ENCODE results near the gene ACADM.
A peak's percentile ranks its signal among the peaks of the same experiment; 100 is the strongest.
"Not testable (repeated sequence)": the region's sequence is repeated elsewhere in the genome, so short reads cannot be mapped to it uniquely, and the experiment has no call there.

ACADM gene

GRCh38 chr1:75770761-75771160, 46.3 kb downstream of the ACADM start:
- Histone ChIP-seq H2BK15ac (ENCODE audit: low read length) (no peak overlapping the region), H4K8ac (ENCODE audit: low read depth, low read length) (no peak overlapping the region), H3K79me1 (ENCODE audit: low read depth, low read length) (no peaks in the 10 kb centered on the region), H2AK5ac (ENCODE audit: low read depth, low read length) (no peak overlapping the region), H3K14ac (ENCODE audit: low read length) (no peak overlapping the region), H3K4me3 (ENCODE audit: low read length in 2 of 2) (no peak overlapping the region), H3K9me3 (replicated peaks in 1 of 2; ENCODE audit: control insufficient read depth in 2 of 2, insufficient read depth in 1 of 2, low read depth in 1 of 2, low read length in 2 of 2) (no peaks in the 10 kb centered on the region), H3K4me1 (ENCODE audit: control insufficient read depth in 2 of 2, insufficient read depth in 1 of 2, low read depth in 1 of 2, low read length in 2 of 2) (no peaks in the 10 kb centered on the region), H3K4me2 (ENCODE audit: insufficient read depth, low read length, poor library complexity, severe bottlenecking) (no peak overlapping the region), H3K18ac (ENCODE audit: low read length) (no peak overlapping the region), H3K36me3 (replicated peaks in 1 of 2; ENCODE audit: control insufficient read depth in 2 of 2, insufficient read depth in 2 of 2, low read length in 2 of 2) (no peaks in the 10 kb centered on the region), H3K27ac (replicated peaks; ENCODE audit: low read length) (no peak overlapping the region), H4K91ac (ENCODE audit: low read depth, low read length, poor library complexity) (no peak overlapping the region), H3K4ac (ENCODE audit: low read length) (no peak overlapping the region), H3K9ac (ENCODE audit: low read depth, low read length, poor library complexity) (no peak overlapping the region), H2AFZ (ENCODE audit: low read length) (no peak overlapping the region), H2BK120ac (ENCODE audit: low read depth, low read length) (no peak overlapping the region), H3K27me3 (ENCODE audit: control insufficient read depth in 3 of 3, insufficient read depth in 3 of 3, low read depth in 1 of 3, low read length in 3 of 3) (no peaks in the 10 kb centered on the region), H2BK5ac (ENCODE audit: low read length) (no peak overlapping the region), H2BK12ac (ENCODE audit: low read length) (no peak overlapping the region), H3K23ac (ENCODE audit: low read depth, low read length, poor library complexity) (no peak overlapping the region)
- DNase-seq (ENCODE audit: low spot score): no peak
- WGBS, 2 donors (ENCODE audit: extremely low coverage in 2 of 2, insufficient read length in 2 of 2, insufficient replicate concordance in 1 of 2): no CpG with 5 or more reads among the region's 1 CpG

DNA sequence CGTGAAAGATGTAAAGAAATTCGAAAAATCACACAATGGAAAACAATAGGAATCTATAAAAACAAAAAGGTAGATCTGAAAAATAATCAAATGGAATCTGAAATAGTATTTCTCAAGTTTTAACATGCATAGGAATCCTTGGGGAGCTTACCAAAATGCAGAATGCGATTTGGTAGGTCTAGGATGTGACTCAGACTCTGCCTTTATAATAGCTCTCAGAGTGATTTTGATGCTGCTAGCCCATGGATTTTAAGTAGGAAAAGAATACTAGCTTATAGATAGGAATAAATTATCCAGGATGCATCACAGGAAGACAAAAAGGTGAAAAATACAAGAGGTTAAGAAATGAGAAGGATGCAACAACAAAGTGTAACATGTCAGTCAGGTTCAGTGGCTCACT, 47.5 kb downstream of the ACADM start:
- Histone ChIP-seq H3K36me3 (replicated peaks in 1 of 2; ENCODE audit: control insufficient read depth in 2 of 2, insufficient read depth in 2 of 2, low read length in 2 of 2) (no peaks in the 10 kb centered on the region), H3K18ac (ENCODE audit: low read length) (no peak overlapping the region), H4K91ac (ENCODE audit: low read depth, low read length, poor library complexity) (no peak overlapping the region), H3K9ac (ENCODE audit: low read depth, low read length, poor library complexity) (no peak overlapping the region), H3K79me1 (ENCODE audit: low read depth, low read length) (no peaks in the 10 kb centered on the region), H3K9me3 (replicated peaks in 1 of 2; ENCODE audit: control insufficient read depth in 2 of 2, insufficient read depth in 1 of 2, low read depth in 1 of 2, low read length in 2 of 2) (peaks cover 0 to 5% of the 10 kb centered on the region in 2 donors), H3K4me3 (ENCODE audit: low read length in 2 of 2) (no peak overlapping the region), H3K14ac (ENCODE audit: low read length) (no peak overlapping the region), H3K4me2 (ENCODE audit: insufficient read depth, low read length, poor library complexity, severe bottlenecking) (no peak overlapping the region), H3K4ac (ENCODE audit: low read length) (no peak overlapping the region), H3K27ac (replicated peaks; ENCODE audit: low read length) (no peak overlapping the region), H3K23ac (ENCODE audit: low read depth, low read length, poor library complexity) (no peak overlapping the region), H2BK120ac (ENCODE audit: low read depth, low read length) (no peak overlapping the region), H3K4me1 (ENCODE audit: control insufficient read depth in 2 of 2, insufficient read depth in 1 of 2, low read depth in 1 of 2, low read length in 2 of 2) (no peaks in the 10 kb centered on the region), H2BK12ac (ENCODE audit: low read length) (no peak overlapping the region), H2BK15ac (ENCODE audit: low read length) (no peak overlapping the region), H4K8ac (ENCODE audit: low read depth, low read length) (no peak overlapping the region), H2BK5ac (ENCODE audit: low read length) (no peak overlapping the region), H3K27me3 (ENCODE audit: control insufficient read depth in 3 of 3, insufficient read depth in 3 of 3, low read depth in 1 of 3, low read length in 3 of 3) (no peaks in the 10 kb centered on the region), H2AK5ac (ENCODE audit: low read depth, low read length) (no peak overlapping the region), H2AFZ (ENCODE audit: low read length) (no peak overlapping the region)
- no CpG with 5 or more reads among the region's 3 CpGs for WGBS, 2 donors (ENCODE audit: extremely low coverage in 2 of 2, insufficient read length in 2 of 2, insufficient replicate concordance in 1 of 2)
- DNase-seq (ENCODE audit: low spot score): no peak

DNA sequence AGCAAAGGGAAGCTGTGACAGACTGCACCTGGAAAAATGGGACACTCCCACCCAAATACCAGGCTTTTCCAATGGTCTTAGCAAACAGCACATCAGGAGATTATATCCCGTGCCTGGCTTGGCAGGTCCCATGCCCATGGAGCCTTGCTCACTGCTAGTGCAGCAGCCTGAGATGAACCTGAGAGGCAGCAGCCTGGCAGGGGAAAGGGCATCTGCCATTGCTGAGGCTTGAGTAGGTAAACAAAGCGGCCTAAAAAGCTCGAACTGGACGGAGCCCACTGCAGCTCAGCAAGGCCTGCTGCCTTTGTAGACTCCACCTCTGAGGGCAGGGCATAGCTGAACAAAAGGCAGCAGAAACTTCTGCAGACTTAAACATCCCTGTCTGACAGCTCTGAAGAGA, 53.3 kb downstream of the ACADM start:
- not testable (repeated sequence) for DNase-seq (ENCODE audit: low spot score); H3K23ac ChIP-seq (ENCODE audit: low read depth, low read length, poor library complexity); H3K4me2 ChIP-seq (ENCODE audit: insufficient read depth, low read length, poor library complexity, severe bottlenecking); H3K18ac ChIP-seq (ENCODE audit: low read length); H3K4me1 ChIP-seq (ENCODE audit: control insufficient read depth in 2 of 2, insufficient read depth in 1 of 2, low read depth in 1 of 2, low read length in 2 of 2); H3K27ac ChIP-seq (replicated peaks; ENCODE audit: low read length); H3K36me3 ChIP-seq (replicated peaks in 1 of 2; ENCODE audit: control insufficient read depth in 2 of 2, insufficient read depth in 2 of 2, low read length in 2 of 2); H4K91ac ChIP-seq (ENCODE audit: low read depth, low read length, poor library complexity); H2BK120ac ChIP-seq (ENCODE audit: low read depth, low read length); H2BK5ac ChIP-seq (ENCODE audit: low read length); H3K27me3 ChIP-seq (ENCODE audit: control insufficient read depth in 3 of 3, insufficient read depth in 3 of 3, low read depth in 1 of 3, low read length in 3 of 3); H3K9ac ChIP-seq (ENCODE audit: low read depth, low read length, poor library complexity); H2AK5ac ChIP-seq (ENCODE audit: low read depth, low read length); H2BK12ac ChIP-seq (ENCODE audit: low read length); H4K8ac ChIP-seq (ENCODE audit: low read depth, low read length); H2AFZ ChIP-seq (ENCODE audit: low read length); H2BK15ac ChIP-seq (ENCODE audit: low read length); H3K4ac ChIP-seq (ENCODE audit: low read length); H3K79me1 ChIP-seq (ENCODE audit: low read depth, low read length)
- no CpG with 5 or more reads among the region's 4 CpGs for WGBS, 2 donors (ENCODE audit: extremely low coverage in 2 of 2, insufficient read length in 2 of 2, insufficient replicate concordance in 1 of 2)
- H3K9me3 ChIP-seq (replicated peaks in 1 of 2; ENCODE audit: control insufficient read depth in 2 of 2, insufficient read depth in 1 of 2, low read depth in 1 of 2, low read length in 2 of 2): peaks cover 0 to 16% of the 10 kb centered on the region in 2 donors
- peak overlapping the region; percentile 31 for H3K14ac ChIP-seq (ENCODE audit: low read length)
- peak overlapping the region in 1 of 2 donors; percentile 58 for H3K4me3 ChIP-seq (ENCODE audit: low read length in 2 of 2)

DNA sequence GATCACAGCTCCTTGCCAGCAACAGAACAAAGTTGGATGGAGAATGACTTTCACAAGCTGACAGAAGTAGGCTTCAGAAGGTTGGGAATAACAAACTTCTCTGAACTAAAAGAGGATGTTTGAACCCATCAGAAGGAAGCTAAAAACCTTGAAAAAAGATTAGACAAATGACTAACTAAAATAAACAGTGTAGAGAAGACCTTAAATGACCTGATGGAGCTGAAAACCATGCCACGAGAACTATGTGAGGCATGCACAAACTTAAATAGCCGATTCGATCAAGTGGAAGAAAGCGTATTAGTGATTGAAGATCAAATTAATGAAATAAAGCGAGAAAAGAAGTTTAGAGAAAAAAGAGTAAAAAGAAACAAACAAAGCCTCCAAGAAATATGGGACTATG, 54.2 kb downstream of the ACADM start:
- not testable (repeated sequence) for H3K18ac ChIP-seq (ENCODE audit: low read length); H2AK5ac ChIP-seq (ENCODE audit: low read depth, low read length); H2BK5ac ChIP-seq (ENCODE audit: low read length); H2AFZ ChIP-seq (ENCODE audit: low read length); H3K9ac ChIP-seq (ENCODE audit: low read depth, low read length, poor library complexity); H3K4me1 ChIP-seq (ENCODE audit: control insufficient read depth in 2 of 2, insufficient read depth in 1 of 2, low read depth in 1 of 2, low read length in 2 of 2); H4K91ac ChIP-seq (ENCODE audit: low read depth, low read length, poor library complexity); H3K4ac ChIP-seq (ENCODE audit: low read length); H3K79me1 ChIP-seq (ENCODE audit: low read depth, low read length); H4K8ac ChIP-seq (ENCODE audit: low read depth, low read length); DNase-seq (ENCODE audit: low spot score); H3K4me2 ChIP-seq (ENCODE audit: insufficient read depth, low read length, poor library complexity, severe bottlenecking); H3K27ac ChIP-seq (replicated peaks; ENCODE audit: low read length); H3K27me3 ChIP-seq (ENCODE audit: control insufficient read depth in 3 of 3, insufficient read depth in 3 of 3, low read depth in 1 of 3, low read length in 3 of 3); H2BK120ac ChIP-seq (ENCODE audit: low read depth, low read length); H3K36me3 ChIP-seq (replicated peaks in 1 of 2; ENCODE audit: control insufficient read depth in 2 of 2, insufficient read depth in 2 of 2, low read length in 2 of 2); H3K23ac ChIP-seq (ENCODE audit: low read depth, low read length, poor library complexity); H2BK15ac ChIP-seq (ENCODE audit: low read length); H3K14ac ChIP-seq (ENCODE audit: low read length); H3K4me3 ChIP-seq (ENCODE audit: low read length in 2 of 2); H2BK12ac ChIP-seq (ENCODE audit: low read length)
- 100% methylated on average over 2 of the region's 5 CpGs; no CpG with 5 or more reads in 1 of the 2 donors for WGBS, 2 donors (ENCODE audit: extremely low coverage in 2 of 2, insufficient read length in 2 of 2, insufficient replicate concordance in 1 of 2)
- peaks cover 0 to 16% of the 10 kb centered on the region in 2 donors for H3K9me3 ChIP-seq (replicated peaks in 1 of 2; ENCODE audit: control insufficient read depth in 2 of 2, insufficient read depth in 1 of 2, low read depth in 1 of 2, low read length in 2 of 2)
